ENCODE data around the gene STX19. TPM values are rescaled to one million over a fixed set of nuclear protein-coding genes. Genes with fewer than 3 reads are reported as not detected.

The STX19 gene
- total and polyA plus RNA-seq, 9 donors, result 0.31 to 0.46 (median 0.35) TPM; not detected in 6

GRCh38 chr3:93989241-93989640, 39.2 kb downstream of the STX19 start:
- intact Hi-C loops (cut with DNase I), result no loop called here
- TF ChIP-seq EP300 (IDR thresholded peaks at IDR 0.05) (no peak), POLR2A (IDR thresholded peaks at IDR 0.05) (no peak), CTCF (IDR thresholded peaks at IDR 0.05) (no peak)
- no peaks in the 10 kb centered on the region for H3K9me3 ChIP-seq
- no peaks in the 10 kb centered on the region for H3K27me3 ChIP-seq
- 80 to 82% (median 81%) methylated on average over 3 of the region's 3 CpGs for WGBS, 3 donors
- DNase-seq, result no peak
- no peak overlapping the region for H3K27ac ChIP-seq
- no peak overlapping the region for H3K4me3 ChIP-seq
- no peaks in the 10 kb centered on the region for H3K4me1 ChIP-seq (ENCODE audit: insufficient read depth)
- H3K36me3 ChIP-seq, result no peaks in the 10 kb centered on the region

GRCh38 chr3:93988764-93989163, 39.6 kb downstream of the STX19 start:
- intact Hi-C loops (cut with DNase I), result no loop called here
- no peak overlapping the region for H3K4me3 ChIP-seq
- no peak for DNase-seq
- TF ChIP-seq EP300 (IDR thresholded peaks at IDR 0.05) (no peak), POLR2A (IDR thresholded peaks at IDR 0.05) (no peak), CTCF (IDR thresholded peaks at IDR 0.05) (no peak)
- H3K27me3 ChIP-seq, result no peaks in the 10 kb centered on the region
- no peaks in the 10 kb centered on the region for H3K36me3 ChIP-seq
- WGBS, 3 donors, result 88 to 93% (median 93%) methylated on average over 9 of the region's 9 CpGs
- H3K27ac ChIP-seq, result no peak overlapping the region
- H3K4me1 ChIP-seq (ENCODE audit: insufficient read depth), result no peaks in the 10 kb centered on the region
- H3K9me3 ChIP-seq, result no peaks in the 10 kb centered on the region

GRCh38 chr3:93988283-93988682, 40.1 kb downstream of the STX19 start:
- intact Hi-C loops (cut with DNase I), result no loop called here
- H3K4me1 ChIP-seq (ENCODE audit: insufficient read depth), result no peaks in the 10 kb centered on the region
- DNase-seq, result no peak
- H3K36me3 ChIP-seq, result no peaks in the 10 kb centered on the region
- H3K9me3 ChIP-seq, result no peaks in the 10 kb centered on the region
- no peak overlapping the region for H3K27ac ChIP-seq
- no peak overlapping the region for H3K4me3 ChIP-seq
- TF ChIP-seq EP300 (IDR thresholded peaks at IDR 0.05) (no peak), POLR2A (IDR thresholded peaks at IDR 0.05) (no peak), CTCF (IDR thresholded peaks at IDR 0.05) (no peak)
- H3K27me3 ChIP-seq, result no peaks in the 10 kb centered on the region

- Histone ChIP-seq H3K4me3 (no peak overlapping the region), H3K36me3 (no peaks in the 10 kb centered on the region), H3K9me3 (no peaks in the 10 kb centered on the region), H3K4me1 (ENCODE audit: insufficient read depth) (peaks cover 2% of the 10 kb centered on the region), H3K27me3 (no peaks in the 10 kb centered on the region), H3K27ac (no peak overlapping the region)
- TF ChIP-seq CTCF (IDR thresholded peaks at IDR 0.05) (no peak), POLR2A (IDR thresholded peaks at IDR 0.05) (no peak), EP300 (IDR thresholded peaks at IDR 0.05) (no peak)
- DNase-seq, result no peak
- 89 to 90% (median 90%) methylated on average over 5 of the region's 5 CpGs for whole genome bisulfite sequencing, 3 donors
- intact Hi-C loops (cut with DNase I), result no loop called here
Measured at GRCh38 chr3:93984618-93985017, 43.8 kb downstream of the STX19 start.

- H3K4me3 ChIP-seq, result no peak overlapping the region
- intact Hi-C loops (cut with DNase I), result no loop called here
- no peak overlapping the region for H3K27ac ChIP-seq
- 93 to 96% (median 94%) methylated on average over 3 of the region's 3 CpGs for WGBS, 3 donors
- no peaks in the 10 kb centered on the region for H3K9me3 ChIP-seq
- H3K36me3 ChIP-seq, result no peaks in the 10 kb centered on the region
- DNase-seq, result no peak
- no peaks in the 10 kb centered on the region for H3K27me3 ChIP-seq
- TF ChIP-seq CTCF (IDR thresholded peaks at IDR 0.05) (no peak), EP300 (IDR thresholded peaks at IDR 0.05) (no peak), POLR2A (IDR thresholded peaks at IDR 0.05) (no peak)
- peaks cover 2% of the 10 kb centered on the region for H3K4me1 ChIP-seq (ENCODE audit: insufficient read depth)
Measured at GRCh38 chr3:93983408-93983807, 45.0 kb downstream of the STX19 start.
